Lung (tissue), 12 donors: ENCODE results near the gene HSPBAP1. TPM values are rescaled to one million over a fixed set of nuclear protein-coding genes. Genes with fewer than 3 reads are reported as not detected.

ENCODE experiments used
- ATAC-seq: fragments of 200-7000 bp; cut with Tn5 transposase; one replicate; pipeline ENCODE4 v1.9.1; 2020; ENCODE audit warnings: moderate number of reproducible peaks; ENCODE audit not compliant: insufficient read depth, low FRiP score
- DNase-seq, 3 donors: peaks; one replicate each; pipeline ENCODE4 v3.0.0-alpha.2; 2013 to 2017
- H3K27ac ChIP-seq, 2 donors: one replicate each; pipeline ENCODE4 v1.5.1; 2013; ENCODE audit warnings: mild to moderate bottlenecking in 2 of 2, moderate library complexity in 2 of 2, control low read depth in 1 of 2, inconsistent platforms in 1 of 2, low read depth in 1 of 2, low read length in 1 of 2
- H3K27me3 ChIP-seq, 3 donors: one replicate each; pipeline ENCODE4 v1.5.1; 2013; ENCODE audit warnings: low read length in 2 of 3; ENCODE audit not compliant: control insufficient read depth in 3 of 3, insufficient read depth in 3 of 3
- H3K36me3 ChIP-seq, 4 donors: one replicate each; pipeline ENCODE4 v1.5.1; 2013; ENCODE audit warnings: low read length in 4 of 4, mild to moderate bottlenecking in 1 of 4, moderate library complexity in 1 of 4; ENCODE audit not compliant: control insufficient read depth in 4 of 4, insufficient read depth in 4 of 4
- H3K4me1 ChIP-seq, 5 donors: one replicate each; pipeline ENCODE4 v1.5.1; 2013; ENCODE audit warnings: low read length in 5 of 5, mild to moderate bottlenecking in 2 of 5, moderate library complexity in 1 of 5; ENCODE audit not compliant: control insufficient read depth in 5 of 5, insufficient read depth in 5 of 5
- H3K4me3 ChIP-seq: one replicate; pipeline ENCODE4 v1.5.1; 2013; ENCODE audit warnings: mild to moderate bottlenecking, control low read depth, moderate library complexity
- H3K9ac ChIP-seq, 2 donors: one replicate each; pipeline ENCODE4 v1.5.1; 2013; ENCODE audit warnings: low read length in 2 of 2, control low read depth in 1 of 2; ENCODE audit not compliant: insufficient read depth in 1 of 2
- H3K9me3 ChIP-seq, 4 donors: one replicate each; pipeline ENCODE4 v1.5.1; 2013; ENCODE audit warnings: low read length in 3 of 4, mild to moderate bottlenecking in 1 of 4, moderate library complexity in 1 of 4; ENCODE audit not compliant: control insufficient read depth in 4 of 4, insufficient read depth in 3 of 4
- CTCF ChIP-seq: IDR thresholded peaks from 2 replicates; pipeline ENCODE4 v1.5.1; 2012; ENCODE audit warnings: mild to moderate bottlenecking; ENCODE audit errors: control extremely low read depth, extremely low read depth
- WGBS, 2 donors: extraction: QIAGEN DNeasy Blood & Tissue Kit; methylation state at CpG; one replicate each; pipeline ENCODE4 v1.1.7; 2013; 5-methylcytosine and 5-hydroxymethylcytosine counted together
- polyA plus RNA-seq, 2 donors: library from polyadenylated mRNA; stranded (reverse); fragments of 200-250 nt; gene quantifications; one replicate each; pipeline ENCODE4 v1.2.1, GENCODE V29; 2013
- total RNA-seq, 2 donors: library from RNA; depleted of rRNA in 1 of 2; stranded (reverse); fragments of >200 nt in 1 of 2; gene quantifications; one replicate each; pipeline ENCODE4 v1.2.1, GENCODE V29; 2014 to 2021
- donor health status: control.
- donor health status: control.
- donor health status: Bipolar disorder and iron deficiency.
- donor health status: healthy.
- donor health status: DM: yes; HTN: yes; CAD: no.

HSPBAP1 gene
- total and polyA plus RNA-seq, 4 donors, result 8.4 to 15.9 (median 11.1) TPM

GRCh38 chr3:122816587-122816986, 23.0 kb upstream of the HSPBAP1 start:
- no peak for TF ChIP-seq CTCF

DNA sequence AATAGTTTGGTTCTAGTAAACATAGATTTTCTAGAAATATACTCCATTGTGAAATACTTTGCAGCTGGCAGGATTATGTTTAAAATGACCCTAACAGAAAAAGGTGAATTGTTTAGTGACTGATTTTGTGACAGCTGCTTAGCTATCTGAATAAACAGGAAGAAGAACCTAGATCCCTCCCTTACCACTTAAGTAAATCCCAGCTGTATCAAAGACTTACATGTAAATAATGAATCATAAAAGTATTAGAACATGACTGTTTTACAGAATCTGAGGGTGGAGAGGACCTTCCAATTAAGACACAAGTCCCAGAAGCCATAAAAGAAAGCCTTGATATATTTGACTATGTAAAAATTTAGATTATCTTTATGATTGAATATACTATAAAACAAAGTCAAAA, 17.1 kb upstream of the HSPBAP1 start:
- H3K27me3 ChIP-seq, result no peaks in the 10 kb centered on the region
- no peak overlapping the region for H3K27ac ChIP-seq
- H3K9ac ChIP-seq, result no peak overlapping the region
- DNase-seq, result no peak
- no peak overlapping the region for H3K4me3 ChIP-seq
- H3K4me1 ChIP-seq, result no peaks in the 10 kb centered on the region
- no peak for TF ChIP-seq CTCF
- no peak for ATAC-seq
- peaks cover 4 to 11% (median 7%) of the 10 kb centered on the region in 4 donors for H3K36me3 ChIP-seq
- no peaks in the 10 kb centered on the region for H3K9me3 ChIP-seq

More at GRCh38 chr3:122816587-122816986, 23.0 kb upstream of the HSPBAP1 start:
- H3K27ac ChIP-seq, result no peak overlapping the region
- no peak overlapping the region for H3K9ac ChIP-seq
- H3K4me1 ChIP-seq, result peaks cover 0 to 2% (median 0%) of the 10 kb centered on the region in 5 donors
- H3K36me3 ChIP-seq, result peaks cover 0 to 4% (median 2%) of the 10 kb centered on the region in 4 donors
- no peak for ATAC-seq
- 95 to 100% methylated on average over 2 of the region's 2 CpGs for WGBS, 2 donors
- H3K4me3 ChIP-seq, result no peak overlapping the region
- no peaks in the 10 kb centered on the region for H3K27me3 ChIP-seq
- H3K9me3 ChIP-seq, result no peaks in the 10 kb centered on the region
- no peak for DNase-seq

DNA sequence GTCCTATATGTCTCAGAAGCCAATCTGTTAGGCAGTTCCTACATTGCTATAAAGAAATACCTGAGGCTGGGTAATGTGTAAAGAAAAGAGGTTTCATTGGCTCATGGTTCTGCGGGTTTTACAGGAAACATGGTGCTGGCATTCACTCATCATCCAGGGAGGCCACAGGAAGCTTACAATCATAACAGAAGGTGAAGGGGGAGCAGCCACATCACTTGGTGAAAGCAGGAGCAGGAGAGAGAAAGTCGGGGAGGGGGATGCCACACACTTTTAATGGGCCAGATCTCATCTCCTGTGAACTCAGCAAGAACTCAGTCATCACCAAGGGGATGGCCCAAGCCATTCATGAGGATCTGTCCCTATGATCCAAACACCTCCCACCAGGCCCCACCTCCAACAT, 10.3 kb upstream of the HSPBAP1 start:
- peaks cover 0 to 5% (median 0%) of the 10 kb centered on the region in 5 donors for H3K4me1 ChIP-seq
- peaks cover 4 to 11% (median 8%) of the 10 kb centered on the region in 4 donors for H3K36me3 ChIP-seq
- DNase-seq (no peak), ATAC-seq (no peak)
- H3K27me3 ChIP-seq, result no peaks in the 10 kb centered on the region
- WGBS, 2 donors, result 80 to 90% methylated on average over 2 of the region's 2 CpGs
- no peak overlapping the region for H3K9ac ChIP-seq
- no peak for TF ChIP-seq CTCF
- no peak overlapping the region for H3K4me3 ChIP-seq
- no peaks in the 10 kb centered on the region for H3K9me3 ChIP-seq
- no peak overlapping the region for H3K27ac ChIP-seq

DNA sequence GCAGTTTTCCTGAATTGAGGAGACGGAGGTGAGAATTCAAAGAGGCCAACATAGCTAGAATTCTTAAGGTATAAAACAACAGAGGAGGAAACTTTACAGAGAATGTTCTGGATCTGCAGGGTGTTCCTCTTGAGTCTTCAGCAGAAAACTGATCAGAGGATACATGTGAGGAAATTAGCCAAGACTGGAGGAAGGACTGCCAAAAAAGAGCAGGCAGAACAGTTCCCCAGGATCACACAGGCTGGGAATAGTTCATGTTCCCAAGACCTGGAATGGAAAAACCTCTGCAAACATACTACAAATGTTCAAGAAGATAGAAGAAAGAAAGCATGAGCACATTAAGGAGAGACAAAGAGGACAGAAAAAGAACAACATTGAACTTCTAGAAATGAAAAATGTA, 8.7 kb upstream of the HSPBAP1 start:
- H3K9ac ChIP-seq, result no peak overlapping the region
- DNase-seq (no peak), ATAC-seq (no peak)
- no peaks in the 10 kb centered on the region for H3K27me3 ChIP-seq
- TF ChIP-seq CTCF, result no peak
- no peak overlapping the region for H3K4me3 ChIP-seq
- WGBS, 2 donors, result 95 to 98% methylated on average over 1 of the region's 1 CpG
- H3K36me3 ChIP-seq, result peaks cover 0 to 3% (median under 1%) of the 10 kb centered on the region in 4 donors
- H3K27ac ChIP-seq, result no peak overlapping the region
- no peaks in the 10 kb centered on the region for H3K9me3 ChIP-seq
- H3K4me1 ChIP-seq, result peaks cover 0 to 5% (median 0%) of the 10 kb centered on the region in 5 donors
